ENCODE results near the gene CFP. TPM values are rescaled to one million over a fixed set of nuclear protein-coding genes. Genes with fewer than 3 reads are reported as not detected.
A peak's percentile ranks its signal among the peaks of the same experiment; 100 is the strongest.

Gene CFP
- total RNA-seq, 4 donors from 2014 or later = 0.60 to 10.0 (median 3.0) TPM

DNA sequence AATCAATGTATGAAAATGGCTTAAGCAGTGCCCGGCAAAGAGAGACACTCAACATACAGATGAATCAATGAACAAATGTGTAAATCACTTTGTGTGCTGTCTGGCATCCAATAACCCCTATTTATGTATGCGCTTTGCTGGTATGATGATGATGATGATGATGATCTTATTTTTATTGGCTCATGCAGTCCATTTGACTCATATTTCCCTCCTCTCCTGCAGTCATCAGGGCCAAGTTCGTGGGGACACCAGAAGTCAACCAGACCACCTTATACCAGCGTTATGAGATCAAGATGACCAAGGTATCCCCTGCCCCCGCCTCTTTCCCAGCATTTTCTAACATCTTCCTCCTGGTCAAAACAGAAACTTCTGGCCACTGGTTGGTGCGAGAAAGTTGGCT, 45.0 kb downstream of the CFP start:
- TF ChIP-seq CTCF (IDR thresholded peaks at IDR 0.05) (no peak), EP300 (IDR thresholded peaks at IDR 0.05; ENCODE audit: low read depth) (no peak), POLR2AphosphoS5 (IDR thresholded peaks at IDR 0.05) (no peak), POLR2A (IDR thresholded peaks at IDR 0.05) (no peak)
- no peaks in the 10 kb centered on the region for H3K9me3 ChIP-seq
- H3K4me3 ChIP-seq = no peak overlapping the region
- in situ Hi-C loops (cut with MboI; ENCODE audit: low pct_ligation_motif_present in 1 of 4, low pct_unique_long_range_greater_than_20kb in 1 of 4, low sequenced_read_pairs in 3 of 4) (no loop called here), intact Hi-C loops (cut with DNase I; ENCODE audit: low total_unique reads) (no loop called here)
- no peak for DNase-seq
- H3K4me1 ChIP-seq = peaks cover 0 to 8% (median 0%) of the 10 kb centered on the region in 4 donors
- 78% methylated on average over 6 of the region's 6 CpGs; no CpG with 5 or more reads in 1 of the 2 donors for WGBS, 2 donors (ENCODE audit: low coverage in 1 of 2)
- no peaks in the 10 kb centered on the region for H3K36me3 ChIP-seq
- no peaks in the 10 kb centered on the region for H3K27me3 ChIP-seq
- no peak overlapping the region for H3K27ac ChIP-seq

DNA sequence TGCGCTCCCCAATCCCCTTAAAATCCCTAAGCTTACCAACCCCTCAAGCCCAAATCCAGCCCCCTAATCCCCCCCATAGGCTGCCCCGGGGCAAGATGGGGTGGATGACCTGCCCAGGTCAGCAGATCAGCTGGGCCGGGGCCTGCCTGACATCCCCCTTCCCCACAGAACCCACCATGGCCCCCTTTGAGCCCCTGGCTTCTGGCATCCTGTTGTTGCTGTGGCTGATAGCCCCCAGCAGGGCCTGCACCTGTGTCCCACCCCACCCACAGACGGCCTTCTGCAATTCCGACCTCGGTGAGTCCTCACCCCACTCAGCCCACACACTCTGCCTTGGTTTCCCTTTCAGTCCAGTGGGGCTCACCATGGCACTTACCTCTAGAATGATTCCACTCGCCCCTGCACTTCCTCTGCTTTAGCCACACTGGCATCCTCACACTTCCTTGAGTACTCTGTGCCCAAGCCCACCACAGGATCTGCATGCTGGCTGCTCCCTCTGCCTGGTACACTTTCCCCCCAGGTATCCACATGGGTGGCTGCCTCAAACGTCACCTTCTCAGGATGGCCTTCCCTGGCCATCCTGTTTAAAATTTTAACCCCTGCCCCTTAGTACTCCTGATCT, 46.4 kb downstream of the CFP start:
- Histone ChIP-seq H3K9me3 (no peaks in the 10 kb centered on the region), H3K4me1 (peaks cover 0 to 8% (median 0%) of the 10 kb centered on the region in 4 donors), H3K4me3 (peak overlapping the region in 1 of 4 donors; percentile 48), H3K27me3 (no peaks in the 10 kb centered on the region), H3K27ac (peak overlapping the region in 3 of 4 donors; percentile 80 to 85 (median 80)), H3K36me3 (no peaks in the 10 kb centered on the region)
- intact Hi-C loops (cut with DNase I; ENCODE audit: low total_unique reads) (no loop called here), in situ Hi-C loops (cut with MboI; ENCODE audit: low pct_ligation_motif_present in 1 of 4, low pct_unique_long_range_greater_than_20kb in 1 of 4, low sequenced_read_pairs in 3 of 4) (no loop called here)
- TF ChIP-seq POLR2AphosphoS5 (IDR thresholded peaks at IDR 0.05) (no peak), EP300 (IDR thresholded peaks at IDR 0.05; ENCODE audit: low read depth) (no peak), POLR2A (IDR thresholded peaks at IDR 0.05) (no peak), CTCF (IDR thresholded peaks at IDR 0.05) (no peak)
- no peak for DNase-seq
- WGBS, 2 donors (ENCODE audit: low coverage in 1 of 2) = 59% methylated on average over 8 of the region's 8 CpGs; no CpG with 5 or more reads in 1 of the 2 donors

DNA sequence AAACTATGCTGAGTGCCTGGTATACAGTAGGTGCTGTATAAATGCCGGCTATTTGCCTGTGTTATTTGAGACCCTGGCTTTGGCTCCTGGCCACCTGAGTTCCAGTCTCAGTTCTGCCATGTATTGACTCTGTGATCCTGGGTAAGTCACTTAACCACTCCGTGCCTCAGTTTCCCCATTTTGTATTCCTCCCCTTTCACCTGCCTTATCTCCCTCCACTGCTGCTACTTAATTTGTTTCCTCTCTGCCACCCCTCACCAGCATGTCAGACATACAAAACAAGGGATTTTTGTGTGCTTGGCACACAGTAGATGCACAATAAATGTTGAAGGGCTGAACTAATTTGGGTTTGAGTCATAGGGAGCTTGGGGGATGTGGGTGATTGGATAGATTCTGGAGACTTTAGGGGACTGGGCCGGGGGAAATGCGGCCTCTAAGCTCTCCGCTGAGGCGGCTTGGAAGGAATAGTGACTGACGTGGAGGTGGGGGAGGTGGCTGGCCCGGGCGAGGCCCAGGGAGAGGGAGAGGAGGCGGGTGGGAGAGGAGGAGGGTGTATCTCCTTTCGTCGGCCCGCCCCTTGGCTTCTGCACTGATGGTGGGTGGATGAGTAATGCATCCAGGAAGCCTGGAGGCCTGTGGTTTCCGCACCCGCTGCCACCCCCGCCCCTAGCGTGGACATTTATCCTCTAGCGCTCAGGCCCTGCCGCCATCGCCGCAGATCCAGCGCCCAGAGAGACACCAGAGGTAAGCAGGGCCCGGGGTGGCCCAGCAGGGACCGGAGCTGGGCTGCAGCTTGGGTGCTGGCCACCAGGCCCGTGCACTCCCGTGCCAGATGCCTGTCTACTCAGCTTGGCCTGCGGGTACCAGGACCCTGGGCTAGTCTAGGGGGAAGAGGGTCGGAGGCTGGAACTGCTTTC, 47.7 kb downstream of the CFP start, which contains the start of gene TIMP1:
TIMP1 (plus strand) TSS at position 706 of the 917 bp plus-strand sequence. CDS start 980 bp downstream, outside the sequence.
- intact Hi-C loops (cut with DNase I; ENCODE audit: low total_unique reads) (no loop called here), in situ Hi-C loops (cut with MboI; ENCODE audit: low pct_ligation_motif_present in 1 of 4, low pct_unique_long_range_greater_than_20kb in 1 of 4, low sequenced_read_pairs in 3 of 4) (no loop called here)
- WGBS, 2 donors (ENCODE audit: low coverage in 1 of 2) = 41% methylated on average over 23 of the region's 28 CpGs; no CpG with 5 or more reads in 1 of the 2 donors
- peaks cover 0 to 8% (median 0%) of the 10 kb centered on the region in 4 donors for H3K4me1 ChIP-seq
- peak; percentile 82 for DNase-seq
- H3K27me3 ChIP-seq = no peaks in the 10 kb centered on the region
- H3K9me3 ChIP-seq = no peaks in the 10 kb centered on the region
- peak within 1 kb of the TSS in 3 of 4 donors; percentile 30 to 48 (median 33) for H3K4me3 ChIP-seq
- TF ChIP-seq POLR2A (IDR thresholded peaks at IDR 0.05) (no peak), POLR2AphosphoS5 (IDR thresholded peaks at IDR 0.05) (peak in 2 of 3 donors; percentile 34 to 44)
- H3K36me3 ChIP-seq = no peaks in the 10 kb centered on the region
- H3K27ac ChIP-seq = peak within 1 kb of the TSS; percentile 70 to 85 (median 80)

DNA sequence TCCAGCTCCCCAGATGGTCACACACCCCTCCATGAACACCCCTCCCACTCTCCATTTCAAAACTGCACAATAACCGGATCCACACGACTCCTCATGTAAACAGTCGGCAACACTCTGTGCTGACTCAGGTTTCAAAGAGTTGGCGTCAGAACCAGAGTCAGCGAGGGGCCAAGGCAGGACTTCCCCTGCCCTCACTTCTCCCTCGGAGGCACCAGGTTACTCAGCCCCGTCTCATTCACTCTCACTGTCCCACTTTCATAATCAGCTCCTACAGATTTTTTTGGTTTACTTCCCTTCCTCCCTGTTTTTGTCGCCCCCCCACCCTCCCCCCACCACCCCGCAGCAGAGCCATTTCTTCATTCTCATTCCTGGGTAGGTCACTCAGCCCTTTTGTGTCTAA, 50.2 kb downstream of the CFP start:
- in situ Hi-C loops (cut with MboI; ENCODE audit: low pct_ligation_motif_present in 1 of 4, low pct_unique_long_range_greater_than_20kb in 1 of 4, low sequenced_read_pairs in 3 of 4) = no loop called here
- no peak overlapping the region for H3K27ac ChIP-seq
- peaks cover 0 to 10% (median 0%) of the 10 kb centered on the region in 4 donors for H3K4me1 ChIP-seq
- no peaks in the 10 kb centered on the region for H3K36me3 ChIP-seq
- DNase-seq = no peak
- no peaks in the 10 kb centered on the region for H3K27me3 ChIP-seq
- no peak for TF ChIP-seq EP300 (IDR thresholded peaks at IDR 0.05; ENCODE audit: low read depth)
- TF ChIP-seq CTCF (IDR thresholded peaks at IDR 0.05) = no peak
- TF ChIP-seq POLR2A (IDR thresholded peaks at IDR 0.05) = no peak
- TF ChIP-seq POLR2AphosphoS5 (IDR thresholded peaks at IDR 0.05) = no peak
- WGBS, 2 donors (ENCODE audit: low coverage in 1 of 2) = 48% methylated on average over 9 of the region's 9 CpGs; no CpG with 5 or more reads in 1 of the 2 donors
- no peak overlapping the region for H3K4me3 ChIP-seq
- H3K9me3 ChIP-seq = no peaks in the 10 kb centered on the region
- intact Hi-C loops (cut with DNase I; ENCODE audit: low total_unique reads) = loop anchor here (10.0 kb wide), 1 partner anchor 55 kb away; no protein-coding TSS in a partner anchor
